ENCODE results near the gene NEDD4L.
A peak's percentile ranks its signal among the peaks of the same experiment; 100 is the strongest.

DNA sequence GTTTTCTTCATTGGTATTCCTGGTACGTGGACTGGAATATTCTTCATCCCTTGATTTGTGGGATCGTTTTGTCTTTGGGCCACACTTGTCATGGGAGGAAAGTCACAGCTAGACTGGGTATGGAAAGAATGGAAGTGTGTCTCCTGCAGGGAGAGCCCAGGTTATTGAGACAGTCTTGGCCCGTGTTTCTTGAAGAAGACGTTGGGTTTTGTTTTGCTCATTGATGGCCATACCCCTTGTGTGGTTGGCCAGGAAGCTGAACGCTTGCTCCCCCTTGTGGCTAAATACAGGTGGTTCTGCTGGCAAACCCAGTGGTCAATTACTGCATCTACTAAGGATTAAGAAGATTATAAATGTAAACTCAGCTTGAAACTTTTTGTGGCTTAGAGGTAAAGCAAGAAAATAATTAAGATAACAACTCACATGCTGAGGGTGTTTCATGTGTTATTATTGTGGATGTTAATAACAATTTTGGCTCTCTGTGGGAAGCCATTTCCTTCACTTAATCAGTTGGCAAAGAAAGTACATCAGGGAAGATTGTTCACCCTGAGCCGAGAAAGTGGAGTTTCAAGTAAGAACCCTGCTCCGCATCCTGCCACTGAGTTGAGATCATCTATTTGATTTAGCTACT lies 91.8 kb downstream of the NEDD4L start:
- no peak for TF ChIP-seq TAF1 (conservative IDR thresholded peaks at IDR 0.05)
- TF ChIP-seq ZBTB33 (IDR thresholded peaks at IDR 0.05): no peak
- peak; percentile 94 for TF ChIP-seq CTCF (IDR thresholded peaks at IDR 0.05; ENCODE audit: low read depth, low read length, missing input control)
- TF ChIP-seq EGR1 (IDR thresholded peaks at IDR 0.05; ENCODE audit: low read depth in 2 of 2): no peak
- no peak for TF ChIP-seq REST (IDR thresholded peaks at IDR 0.05)
- TF ChIP-seq GABPA (IDR thresholded peaks at IDR 0.05 in 1 of 2, conservative IDR thresholded peaks at IDR 0.05 in 1 of 2): no peak
- TF ChIP-seq FOXA2 (IDR thresholded peaks at IDR 0.05): no peak

All from liver (tissue), 3 donors.